Neural cell (in vitro differentiated cells): ENCODE data around the gene TNFRSF4. TPM values are rescaled to one million over a fixed set of nuclear protein-coding genes. Genes with fewer than 3 reads are reported as not detected.

ENCODE experiments used
- H2AFZ ChIP-seq: fragments of 200-600, 300-800 bp; sonication (generic), shearing (Covaris generic); 2 replicates; pipeline ENCODE4 v1.6.0; 2014; ENCODE audit warnings: low read depth, mild to moderate bottlenecking, antibody characterized with exemption, low read length, moderate library complexity
- H3F3A ChIP-seq: fragments of 200-600 bp; shearing (Covaris generic); 2 replicates; pipeline ENCODE4 v1.6.1; 2016; ENCODE audit warnings: mild to moderate bottlenecking, moderate library complexity, mixed read lengths, antibody characterized with exemption, low read length; ENCODE audit not compliant: insufficient read depth, poor library complexity, severe bottlenecking
- H3K27ac ChIP-seq: fragments of 200-600, 300-800 bp; sonication (generic), shearing (Covaris generic); 2 replicates; pipeline ENCODE4 v1.5.1; 2014; ENCODE audit warnings: mild to moderate bottlenecking, low read length, moderate library complexity
- H3K27me3 ChIP-seq: fragments of 300-800, 200-600 bp; sonication (generic), shearing (Covaris generic); 2 replicates; pipeline ENCODE4 v1.6.0; 2014; ENCODE audit warnings: mild to moderate bottlenecking, low read depth, low read length, moderate library complexity; ENCODE audit not compliant: insufficient read depth
- H3K36me3 ChIP-seq: fragments of 300-800, 200-600 bp; sonication (generic), shearing (Covaris generic); 2 replicates; pipeline ENCODE4 v1.5.1; 2014; ENCODE audit warnings: mild to moderate bottlenecking, antibody characterized with exemption, low read length, moderate library complexity; ENCODE audit not compliant: insufficient read depth
- H3K4me2 ChIP-seq: fragments of 300-800, 200-600 bp; sonication (generic), shearing (Covaris generic); 2 replicates; pipeline ENCODE4 v1.6.0; 2014; ENCODE audit warnings: mild to moderate bottlenecking, low read length
- H3K4me3 ChIP-seq: fragments of 300-800, 200-600 bp; sonication (generic), shearing (Covaris generic); 2 replicates; pipeline ENCODE4 v1.5.1; 2014; ENCODE audit warnings: mild to moderate bottlenecking, low read length, moderate library complexity
- H3K79me2 ChIP-seq: fragments of 200-600 bp; shearing (Covaris generic); replicated peaks from 2 replicates; pipeline ENCODE4 v1.6.0; 2014; ENCODE audit warnings: mild to moderate bottlenecking, low read length, moderate library complexity; ENCODE audit not compliant: insufficient read depth
- H3K9ac ChIP-seq: fragments of 300-800, 200-600 bp; sonication (generic), shearing (Covaris generic); 2 replicates; pipeline ENCODE4 v1.6.1; 2016; ENCODE audit warnings: mild to moderate bottlenecking, low read length, mixed read lengths
- H3K9me2 ChIP-seq: fragments of 200-600 bp; shearing (Covaris generic); 2 replicates; pipeline ENCODE4 v1.6.1; 2016; ENCODE audit warnings: mild to moderate bottlenecking, low read length, mixed read lengths; ENCODE audit not compliant: insufficient read depth
- H3K9me3 ChIP-seq: fragments of 200-600, 300-800 bp; sonication (generic), shearing (Covaris generic); 2 replicates; pipeline ENCODE4 v1.6.1; 2016; ENCODE audit warnings: mild to moderate bottlenecking, mixed run types, low read length, moderate library complexity, mixed read lengths
- H4K20me1 ChIP-seq: fragments of 200-600 bp; shearing (Covaris generic); 2 replicates; pipeline ENCODE4 v1.6.1; 2016; ENCODE audit warnings: mild to moderate bottlenecking, mixed run types; ENCODE audit not compliant: insufficient read depth
- CTCF ChIP-seq: fragments of 450-650 bp; IDR thresholded peaks from 2 replicates; pipeline ENCODE4 v1.5.1; 2014; ENCODE audit warnings: antibody characterized with exemption, mild to moderate bottlenecking, moderate library complexity; ENCODE audit not compliant: poor library complexity, severe bottlenecking
- EP300 ChIP-seq: fragments of 450-650 bp; conservative IDR thresholded peaks from 2 replicates; pipeline ENCODE4 v1.6.1; 2014; ENCODE audit warnings: antibody characterized with exemption, mild to moderate bottlenecking, moderate library complexity; ENCODE audit not compliant: poor library complexity, severe bottlenecking
- EZH2 ChIP-seq: fragments of 200-600, 300-800 bp; shearing (Covaris generic), sonication (generic); IDR thresholded peaks from 2 replicates; pipeline ENCODE4 v1.6.1; 2014; ENCODE audit warnings: antibody characterized with exemption, low read length, borderline replicate concordance, mild to moderate bottlenecking; ENCODE audit not compliant: insufficient read depth, poor library complexity, severe bottlenecking
- MXI1 ChIP-seq: fragments of 450-650 bp; conservative IDR thresholded peaks from 2 replicates; pipeline ENCODE4 v1.6.1; 2014; ENCODE audit warnings: antibody characterized with exemption, mild to moderate bottlenecking; ENCODE audit not compliant: poor library complexity, severe bottlenecking
- POLR2AphosphoS5 ChIP-seq: IDR thresholded peaks from 2 replicates; pipeline ENCODE4 v1.6.1; 2012
- RAD21 ChIP-seq: fragments of 450-650 bp; conservative IDR thresholded peaks from 2 replicates; pipeline ENCODE4 v1.6.1; 2014; ENCODE audit warnings: antibody characterized with exemption, mild to moderate bottlenecking, moderate library complexity
- REST ChIP-seq: IDR thresholded peaks from 2 replicates; pipeline ENCODE4 v1.6.1; 2012; ENCODE audit warnings: borderline replicate concordance
- SMC3 ChIP-seq: fragments of 450-650 bp; conservative IDR thresholded peaks from 2 replicates; pipeline ENCODE4 v1.6.1; 2014; ENCODE audit warnings: antibody characterized with exemption, mild to moderate bottlenecking, moderate library complexity; ENCODE audit not compliant: poor library complexity
- TAF1 ChIP-seq: IDR thresholded peaks from 2 replicates; pipeline ENCODE4 v1.6.1; 2012; ENCODE audit warnings: low read depth
- polyA plus RNA-seq: library from polyadenylated mRNA; depleted of rRNA; stranded (reverse); fragments of >200 nt; gene quantifications from 2 replicates; pipeline ENCODE4 v1.2.3, GENCODE V29; 2014

Gene TNFRSF4
- polyA plus RNA-seq, 1 donor from 2014 or later: not detected

- Histone ChIP-seq H3K9me3 (no peaks in the 10 kb centered on the region), H2AFZ (no peak overlapping the region), H4K20me1 (no peaks in the 10 kb centered on the region), H3K27ac (no peak overlapping the region), H3K9ac (no peak overlapping the region), H3K4me3 (no peak overlapping the region), H3F3A (no peaks in the 10 kb centered on the region), H3K36me3 (no peaks in the 10 kb centered on the region), H3K4me2 (no peak overlapping the region), H3K27me3 (no peaks in the 10 kb centered on the region), H3K79me2 (peaks cover 24% of the 10 kb centered on the region), H3K9me2 (no peaks in the 10 kb centered on the region)
- no peak for TF ChIP-seq EZH2
- TF ChIP-seq SMC3: no peak
- TF ChIP-seq TAF1: no peak
- TF ChIP-seq RAD21: no peak
- TF ChIP-seq MXI1: no peak
- TF ChIP-seq CTCF: no peak
- no peak for TF ChIP-seq POLR2AphosphoS5
- no peak for TF ChIP-seq EP300
- TF ChIP-seq REST: no peak
Measured at GRCh38 chr1:1228187-1228586, 14.2 kb upstream of the TNFRSF4 start.

GRCh38 chr1:1227386-1227785 lies 13.4 kb upstream of the TNFRSF4 start:
- TF ChIP-seq POLR2AphosphoS5 (no peak), MXI1 (no peak), REST (no peak), RAD21 (no peak), TAF1 (no peak), CTCF (no peak), EP300 (no peak), EZH2 (no peak), SMC3 (no peak)
- Histone ChIP-seq H3K27me3 (no peaks in the 10 kb centered on the region), H3K4me3 (no peak overlapping the region), H2AFZ (no peak overlapping the region), H3K79me2 (peaks cover 21% of the 10 kb centered on the region), H3K9me2 (no peaks in the 10 kb centered on the region), H3K36me3 (no peaks in the 10 kb centered on the region), H3K9ac (no peak overlapping the region), H3K4me2 (no peak overlapping the region), H3F3A (no peaks in the 10 kb centered on the region), H3K9me3 (no peaks in the 10 kb centered on the region), H4K20me1 (no peaks in the 10 kb centered on the region), H3K27ac (no peak overlapping the region)
